NT2/D1 (cell line): ENCODE results near the gene ZSCAN2.

Experiments
- SUZ12 ChIP-seq: IDR thresholded peaks from 2 replicates; pipeline ENCODE4 v1.6.1; 2011; ENCODE audit not compliant: insufficient read length, insufficient read depth; ENCODE audit errors: extremely low read depth
- YY1 ChIP-seq: IDR thresholded peaks from 2 replicates; pipeline ENCODE4 v1.6.1; 2011; ENCODE audit not compliant: insufficient read length, insufficient read depth

DNA sequence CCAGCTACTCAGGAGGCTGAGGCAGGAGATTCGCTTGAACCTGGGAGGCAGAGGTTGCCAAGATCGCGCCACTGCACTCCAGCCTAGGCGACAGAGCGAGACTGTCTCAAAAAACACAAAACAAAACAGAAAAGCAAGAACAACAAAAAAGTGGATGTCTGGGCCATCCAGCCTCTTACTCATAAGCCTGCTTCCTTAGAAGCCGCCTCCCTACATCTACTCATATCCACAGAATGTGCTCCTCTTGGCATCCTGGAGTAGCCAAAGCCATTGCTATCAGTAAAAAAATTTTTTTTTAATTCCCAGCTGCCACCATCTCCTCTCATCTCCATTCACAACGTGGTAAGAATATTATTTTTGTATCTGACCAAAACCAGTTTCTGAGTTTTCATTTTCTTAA lies 10.8 kb downstream of the ZSCAN2 start:
- TF ChIP-seq YY1 (no peak), SUZ12 (no peak)
